ENCODE measurements around the gene PHF19.

The PHF19 gene

DNA sequence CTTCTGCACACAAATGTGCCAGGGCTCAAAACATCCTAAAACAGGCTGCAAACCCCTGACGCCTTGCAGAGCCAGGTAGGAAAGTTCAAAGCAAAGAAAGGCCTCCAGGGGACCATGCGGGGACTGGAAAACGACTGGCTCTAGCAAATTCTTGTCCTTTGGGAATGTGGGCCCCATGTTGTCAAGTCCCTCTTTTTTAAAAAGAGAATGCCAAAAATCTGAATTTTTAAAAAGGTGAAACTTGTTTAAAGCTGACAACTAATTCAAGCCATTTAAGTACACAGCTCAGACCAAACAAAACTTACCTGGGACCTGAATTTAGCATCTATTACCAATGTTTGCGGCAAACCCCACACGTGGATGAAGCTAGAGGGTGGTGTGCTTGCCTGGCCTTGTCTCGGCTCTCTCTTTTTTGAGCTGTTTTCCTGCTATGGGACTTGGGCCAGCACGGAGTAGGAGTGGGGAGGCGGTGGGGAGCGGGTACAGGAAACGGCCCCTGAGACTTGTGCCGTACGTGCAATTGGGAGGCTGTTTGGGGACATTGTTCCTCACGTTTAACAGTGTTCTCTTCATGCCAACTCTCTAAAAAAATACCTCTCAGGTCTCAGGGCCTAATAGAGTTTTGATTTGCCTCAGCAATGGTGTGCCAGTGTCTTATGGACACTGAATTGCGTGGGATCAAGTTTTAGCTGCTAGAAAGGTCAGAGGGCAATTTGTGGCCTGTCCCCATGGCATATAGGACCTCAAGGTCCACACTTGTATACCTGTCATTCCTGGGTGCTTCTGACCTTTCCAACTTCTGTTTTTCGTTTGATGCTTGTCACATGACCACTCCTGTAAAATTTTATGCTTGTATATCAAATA, 15.1 kb upstream of the PHF19 start:
- DNase-seq, result no peak

DNA sequence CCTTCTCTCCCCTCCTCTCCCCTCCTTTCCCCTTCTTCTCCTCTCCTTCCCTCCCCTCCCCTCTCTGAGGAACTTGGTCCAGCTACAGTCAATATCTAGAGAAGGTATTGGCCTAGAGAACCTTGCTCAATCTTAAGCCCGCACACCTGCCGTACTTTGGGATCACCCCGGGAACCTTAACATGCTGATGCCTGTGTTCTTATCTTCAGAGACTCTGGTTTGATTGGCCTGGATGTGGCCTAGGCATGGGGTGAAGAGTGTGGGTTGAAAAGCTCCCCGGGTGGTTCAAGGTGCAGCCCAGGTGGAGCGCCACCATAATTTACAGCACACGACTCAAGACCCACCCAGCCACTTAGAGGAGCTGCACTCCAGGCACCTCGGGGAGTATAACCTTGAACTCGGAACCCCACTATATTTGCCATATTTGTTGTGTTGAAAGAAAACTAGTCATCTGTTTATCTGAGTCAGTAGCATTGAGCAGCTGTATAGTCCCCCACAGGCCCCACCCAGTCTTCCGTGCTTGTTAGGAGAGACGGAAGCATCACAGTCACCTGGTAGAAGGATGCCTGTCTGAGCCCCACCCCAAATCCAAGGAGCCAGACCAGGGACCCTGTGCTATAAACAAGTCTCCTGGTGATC, 14.4 kb upstream of the PHF19 start:
- DNase-seq, result peak; percentile 65

DNA sequence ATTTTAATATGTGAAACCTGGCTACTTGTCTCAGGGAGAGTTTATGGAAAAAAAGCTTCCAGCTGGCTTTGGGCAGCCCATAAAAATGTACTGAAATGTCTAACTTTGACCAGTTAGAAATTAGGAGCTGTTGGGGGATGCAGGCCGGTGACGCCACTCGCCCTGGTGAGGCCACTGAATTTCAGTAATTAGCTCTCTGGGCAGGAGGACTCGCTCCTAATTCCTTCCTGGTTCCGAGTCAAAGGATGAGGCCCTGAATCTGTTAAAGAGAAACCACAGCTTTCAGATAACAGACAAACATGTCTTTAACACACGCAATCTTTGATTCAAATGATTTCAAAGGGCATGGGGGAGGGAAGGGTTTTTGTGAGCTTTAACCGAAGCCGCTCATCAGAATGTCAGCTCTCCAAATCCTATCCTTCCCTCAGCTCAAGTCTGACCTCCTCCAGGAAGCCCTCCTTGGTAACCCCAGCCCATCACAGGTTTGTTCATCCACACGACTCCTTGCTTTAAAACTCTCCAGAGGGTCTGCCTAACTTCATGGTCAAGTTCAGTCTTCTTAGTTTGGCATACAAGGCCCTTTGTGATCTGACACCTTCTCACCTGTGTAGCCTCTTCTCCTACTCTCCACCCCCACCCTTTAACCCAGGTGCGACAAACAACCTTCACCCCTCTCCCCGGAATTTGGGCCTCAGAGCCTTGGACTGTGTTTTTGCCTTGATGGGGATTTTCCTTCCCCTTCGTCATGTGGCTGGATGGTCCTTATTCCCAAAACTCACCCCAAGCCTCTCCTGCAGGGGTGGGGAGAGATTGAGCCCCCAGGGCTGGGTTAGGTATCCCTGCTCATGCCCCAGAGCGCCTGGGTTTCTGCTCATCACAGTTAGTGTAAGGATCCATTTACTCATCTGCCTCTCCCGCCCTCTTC, 13.6 kb upstream of the PHF19 start:
- no peak for DNase-seq

DNA sequence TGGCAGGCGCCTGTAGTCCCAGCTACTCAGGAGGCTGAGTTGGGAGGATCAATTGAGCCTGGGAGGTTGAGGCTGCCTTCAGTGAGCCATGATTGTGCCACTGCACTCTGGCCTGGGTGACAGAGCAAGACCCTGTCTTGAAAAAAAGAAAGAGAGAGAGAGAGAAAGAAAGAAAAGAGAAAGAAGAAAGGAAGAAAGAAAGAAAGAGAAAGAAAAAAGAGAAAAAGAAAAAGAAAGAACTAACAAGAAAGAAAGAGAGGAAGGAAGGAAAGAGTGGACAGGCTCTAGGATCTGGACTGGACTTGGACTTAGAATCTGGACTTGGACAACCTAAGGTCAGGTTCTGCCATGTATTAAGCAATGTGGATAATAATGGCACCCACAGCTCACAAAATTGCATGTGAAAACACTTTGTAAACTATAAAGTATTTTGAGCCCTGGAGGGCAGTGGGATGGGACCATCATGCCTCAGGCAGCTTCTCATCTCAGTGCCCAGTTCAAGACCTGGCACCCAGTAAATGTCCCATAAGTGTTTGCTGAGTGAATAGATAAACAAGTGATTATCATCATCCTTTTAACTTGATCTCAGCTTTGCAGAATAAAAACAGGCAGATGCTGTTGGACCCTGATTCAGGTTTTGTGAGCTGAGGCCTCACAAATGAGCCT, 12.8 kb upstream of the PHF19 start:
- DNase-seq, result no peak

DNA sequence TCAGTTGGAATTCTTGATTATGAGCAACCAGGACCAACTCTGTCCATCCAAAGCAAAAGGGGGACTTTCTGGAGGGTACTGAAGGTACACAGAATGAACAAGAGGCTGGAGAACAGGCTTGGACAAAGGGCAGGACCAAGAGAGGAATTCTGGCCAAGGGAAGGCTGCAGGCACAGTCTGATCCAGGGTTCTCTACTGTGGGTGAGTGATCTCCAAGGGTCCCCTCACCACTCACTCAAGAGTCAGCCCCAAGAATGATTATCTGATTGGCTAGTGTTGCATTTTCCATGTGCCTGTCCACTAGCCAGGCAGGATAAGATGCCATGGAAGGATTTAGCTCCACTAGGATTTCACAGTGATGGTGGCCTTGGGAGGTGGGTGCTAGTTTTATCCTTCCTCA, 11.6 kb upstream of the PHF19 start:
- no peak for DNase-seq

DNA sequence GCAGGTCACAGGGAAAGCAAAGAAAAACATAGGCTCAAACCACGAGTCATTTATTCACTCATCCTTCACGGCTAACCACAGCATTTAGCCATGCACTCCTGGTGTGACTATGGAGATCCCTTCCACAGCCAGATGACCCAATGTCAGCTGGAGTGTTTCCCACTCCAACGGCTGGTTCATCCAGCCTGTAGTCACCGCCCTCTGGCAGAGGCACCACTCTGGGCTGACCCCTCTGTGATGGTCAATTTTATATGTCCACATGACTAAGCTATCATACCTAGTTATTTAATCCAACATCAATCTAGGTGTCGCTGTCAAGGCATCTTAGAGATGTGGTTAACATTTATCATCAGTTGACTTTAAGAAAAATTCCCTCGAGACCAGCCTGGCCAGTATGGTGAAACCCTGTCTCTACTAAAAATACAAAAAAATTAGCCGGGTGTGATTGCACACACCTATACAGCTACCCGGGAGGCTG, 9.5 kb upstream of the PHF19 start:
- no peak for DNase-seq

DNA sequence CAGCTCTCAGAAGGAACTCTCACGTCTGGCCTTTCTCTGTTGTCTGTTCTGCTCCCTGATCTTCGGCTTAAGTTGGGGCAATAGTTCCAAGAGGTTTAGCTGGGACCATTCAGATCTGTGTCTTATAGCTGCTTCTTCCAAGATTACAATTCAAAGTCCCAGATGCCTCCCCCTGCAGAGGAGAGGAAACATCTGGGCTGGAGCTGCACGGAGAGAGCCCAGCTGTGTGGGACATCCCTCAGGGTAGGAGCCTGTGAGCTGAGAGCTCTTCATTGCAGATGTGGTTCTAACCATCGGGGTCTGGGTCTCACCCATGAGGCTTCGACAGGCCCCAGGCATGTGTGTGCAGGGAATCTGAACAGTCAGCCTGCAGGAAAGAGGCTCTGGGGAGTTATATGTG, 9.0 kb upstream of the PHF19 start:
- DNase-seq, result no peak

DNA sequence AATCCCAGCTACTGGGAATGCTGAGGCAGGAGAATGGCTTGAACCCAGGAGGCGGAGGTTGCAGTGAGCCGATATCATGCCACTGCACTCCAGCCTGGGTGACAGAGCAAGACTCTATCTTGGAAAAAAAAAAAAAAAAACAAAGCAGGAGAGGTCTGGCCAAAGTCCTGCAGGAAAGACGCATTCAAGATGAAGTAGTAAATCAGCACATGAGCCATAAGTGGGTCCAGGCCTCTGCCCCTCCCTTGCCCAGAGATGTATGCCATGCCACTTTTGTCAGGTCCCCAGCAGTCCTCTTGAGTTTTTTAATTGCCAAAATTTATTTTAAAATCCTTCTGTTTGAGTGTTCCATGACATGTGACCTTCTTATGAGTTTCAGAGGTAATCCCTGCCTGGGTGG, 8.5 kb upstream of the PHF19 start:
- DNase-seq, result no peak

DNA sequence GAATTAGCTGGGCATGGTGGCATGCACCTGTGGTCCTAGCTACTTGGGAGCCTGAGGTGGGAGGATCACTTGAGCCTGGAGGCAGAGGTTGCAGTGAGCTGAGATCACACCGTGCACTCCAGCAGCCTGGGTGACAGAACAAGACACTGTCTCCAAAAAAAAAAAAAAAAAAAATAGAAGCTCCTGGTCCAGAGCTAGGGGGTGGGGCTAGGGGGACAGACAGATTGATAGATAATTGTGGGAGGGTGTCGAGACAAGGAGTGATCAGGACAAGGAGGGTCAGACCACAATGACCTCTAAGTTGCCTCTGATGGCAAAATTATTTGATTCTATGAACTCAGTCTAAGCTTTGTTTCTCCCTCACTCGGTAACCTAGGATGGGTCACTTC, 6.6 kb upstream of the PHF19 start:
- no peak for DNase-seq

DNA sequence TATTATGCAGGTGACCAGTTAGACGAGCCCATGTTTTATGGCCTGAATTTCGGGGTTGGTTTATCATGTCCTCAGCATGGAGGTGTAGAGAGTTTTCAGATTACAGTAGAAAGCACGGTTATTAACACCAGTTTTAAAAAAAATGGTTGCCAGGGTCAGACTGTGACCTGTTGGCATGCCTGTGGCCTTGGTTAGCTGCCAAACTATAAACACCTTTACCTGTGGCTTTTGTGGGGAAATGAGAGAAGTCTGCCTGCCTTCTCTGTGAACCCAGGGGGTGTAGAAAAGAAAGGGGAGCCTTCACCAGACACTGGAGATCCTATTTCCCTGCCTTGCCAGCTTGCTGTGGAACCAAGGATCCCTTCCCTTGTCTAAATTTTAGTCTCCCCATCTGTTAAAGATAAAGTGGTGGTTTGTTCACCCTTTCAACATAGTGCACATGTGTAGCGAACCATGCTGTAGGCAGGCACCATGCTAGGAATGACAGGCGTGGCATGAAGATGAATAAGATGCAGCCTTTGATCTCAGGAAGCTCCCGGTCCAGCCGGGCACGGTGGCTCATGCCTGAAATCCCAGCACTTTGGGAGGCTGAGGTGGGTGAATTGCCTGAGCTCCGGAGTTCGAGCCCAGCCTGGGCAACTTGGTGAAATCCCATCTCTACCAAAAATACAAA, 6.1 kb upstream of the PHF19 start:
- DNase-seq, result no peak

DNA sequence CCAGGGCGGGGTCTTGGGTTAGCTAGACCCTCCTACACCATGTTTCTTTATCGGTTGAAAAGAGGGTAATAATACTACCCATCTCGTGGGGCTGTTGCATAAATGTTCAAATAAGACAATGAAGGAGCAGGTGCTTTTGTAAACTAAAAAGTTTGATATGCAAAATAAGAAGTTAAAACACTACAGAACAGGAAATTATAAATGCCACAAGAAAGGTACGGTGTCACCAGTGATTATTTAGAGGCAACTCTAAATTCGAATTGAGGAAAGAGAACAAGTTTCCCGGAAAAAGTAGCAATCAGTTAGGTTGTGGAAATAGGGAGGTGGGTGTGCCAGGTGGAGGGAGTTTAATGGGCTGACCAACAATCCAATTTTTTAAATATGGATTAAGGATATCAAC, 2.5 kb upstream of the PHF19 start:
- no peak for DNase-seq

DNA sequence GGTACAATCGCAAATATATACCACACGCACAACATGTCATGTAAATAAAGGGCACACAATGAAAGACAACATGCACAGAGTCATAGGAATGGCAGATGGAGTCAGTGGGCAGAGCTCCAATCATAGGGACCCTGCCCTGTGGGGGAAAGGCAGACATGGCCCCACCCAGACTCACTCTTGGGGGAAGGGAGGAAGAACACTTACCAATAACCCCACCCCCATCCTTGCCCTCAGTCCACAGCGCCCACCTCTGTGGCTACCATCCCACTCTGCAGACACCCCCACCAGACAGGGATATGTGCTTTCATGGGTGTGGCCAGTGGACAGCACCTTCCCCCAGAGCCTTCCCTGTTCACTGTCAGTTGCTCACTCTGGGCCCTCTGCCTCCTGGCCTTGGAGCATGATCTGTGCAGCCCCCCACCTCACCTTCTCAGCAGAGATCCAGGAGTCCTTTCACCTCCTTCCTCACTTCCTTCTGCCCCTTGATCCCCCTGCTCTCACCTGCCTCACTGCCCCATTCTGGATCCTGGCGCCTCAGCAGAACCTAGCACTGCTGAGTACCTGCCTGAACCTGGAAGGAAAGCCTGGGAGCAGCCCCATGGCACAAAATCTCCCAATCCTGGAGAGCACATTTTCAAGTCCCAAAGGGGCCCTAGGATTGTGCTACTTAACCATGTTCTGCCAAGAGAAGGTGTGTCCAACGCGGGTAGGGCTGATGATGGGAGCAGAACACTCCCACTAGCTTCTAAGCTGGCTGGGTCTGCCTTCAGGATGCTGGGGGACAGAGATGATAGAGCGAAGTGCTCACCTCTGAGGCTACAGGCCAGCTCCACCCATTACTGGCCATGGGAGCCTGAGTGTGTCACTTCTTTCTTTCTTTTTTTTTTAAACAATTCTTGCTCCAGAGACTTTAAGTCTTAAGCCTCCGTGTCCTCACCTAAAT, 1.5 kb upstream of the PHF19 start:
- no peak for DNase-seq

DNA sequence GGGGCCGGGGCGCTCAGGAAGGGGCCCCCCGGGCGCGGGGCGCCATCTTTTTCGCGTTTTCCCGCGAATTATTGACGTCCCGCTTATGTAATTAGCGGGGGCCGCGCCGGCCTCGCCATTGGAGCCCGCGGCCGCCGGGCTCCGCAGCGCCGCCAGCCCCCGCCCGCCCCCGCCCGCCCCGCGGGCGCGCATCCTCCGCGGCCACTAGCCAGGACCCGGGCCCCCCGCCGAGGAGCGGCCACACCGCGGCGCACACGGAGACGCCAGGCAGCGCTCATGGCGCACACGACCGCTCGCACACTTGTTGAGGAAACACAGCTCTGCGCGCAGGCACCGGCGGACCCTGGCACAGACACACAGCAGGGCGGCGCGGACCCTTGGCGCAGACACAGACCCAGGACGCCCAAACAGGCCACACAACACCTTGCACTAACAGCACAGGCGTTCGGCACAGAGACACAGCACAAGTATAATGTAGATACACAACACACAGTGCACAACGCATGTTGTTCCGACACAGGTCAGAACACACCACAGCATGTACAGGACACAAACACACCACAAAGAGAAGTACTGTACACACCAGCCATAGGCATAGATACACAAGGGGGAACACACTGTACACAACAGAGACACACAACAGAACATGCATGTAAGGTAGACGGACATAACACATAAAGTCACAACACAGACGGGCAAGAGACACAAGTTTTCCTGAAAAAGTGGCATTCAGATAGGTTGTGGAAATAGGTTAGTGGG, 467 bp upstream of the PHF19 start:
- peak; percentile 58 for DNase-seq

DNA sequence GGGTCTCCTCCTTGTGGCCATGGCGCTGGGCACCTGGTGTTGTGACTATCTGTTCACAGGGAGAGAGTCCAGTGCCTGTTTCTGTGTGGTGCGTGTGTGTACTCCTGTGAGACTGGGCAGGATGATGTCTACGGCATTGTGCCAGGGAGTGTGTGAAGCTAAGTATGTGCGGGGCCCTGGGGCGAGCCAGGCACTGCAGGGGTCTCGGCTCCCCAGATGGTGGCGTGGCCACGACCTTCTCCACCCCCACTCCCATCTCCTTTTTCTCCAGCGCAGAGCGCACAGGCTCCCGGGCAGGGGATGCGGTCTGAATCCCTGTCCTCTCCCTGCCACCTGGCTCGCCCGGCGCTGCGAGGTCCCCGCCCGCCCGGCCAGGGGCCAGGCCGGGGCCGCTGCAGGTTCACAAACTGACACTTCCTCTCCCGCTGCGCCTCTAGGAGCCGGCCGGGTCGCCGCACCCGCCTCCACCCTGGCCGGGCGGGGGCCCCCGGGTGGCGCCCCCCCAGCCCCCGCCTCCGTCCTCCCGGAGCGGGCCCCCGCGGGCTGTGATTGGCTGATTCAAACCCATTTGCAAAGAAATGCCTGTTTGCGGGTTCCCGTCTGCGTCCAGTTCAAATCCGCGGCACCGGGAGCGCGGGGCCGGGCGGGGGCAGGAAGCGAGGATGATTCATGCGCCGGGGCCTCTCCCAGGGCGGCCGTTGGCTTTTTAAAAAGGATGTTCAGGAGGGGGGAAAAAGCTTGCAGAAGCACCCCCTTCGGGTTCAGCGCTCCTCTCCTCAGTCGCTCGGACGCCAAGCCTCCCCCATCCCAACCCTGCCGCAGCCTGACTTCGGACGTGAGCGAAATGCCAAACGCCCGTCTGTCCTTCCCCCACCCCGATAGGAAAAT, 790 bp downstream of the PHF19 start:
- peak; percentile 78 for DNase-seq

DNA sequence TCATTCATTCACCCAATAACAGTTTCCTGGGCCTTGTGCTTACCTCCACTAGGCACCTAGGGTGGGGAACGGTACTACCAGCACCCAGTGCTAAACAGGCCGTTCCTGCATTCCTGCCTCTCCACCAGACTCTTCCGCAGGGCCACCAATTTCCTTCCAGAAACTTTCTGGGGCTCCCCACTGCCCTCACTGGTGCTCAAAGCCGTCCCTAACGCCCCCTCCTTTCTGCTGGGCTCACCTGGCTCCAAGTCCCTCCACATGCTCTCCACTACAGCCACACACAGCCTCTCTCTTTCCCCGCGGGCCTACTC, 1.4 kb downstream of the PHF19 start:
- DNase-seq, result no peak

DNA sequence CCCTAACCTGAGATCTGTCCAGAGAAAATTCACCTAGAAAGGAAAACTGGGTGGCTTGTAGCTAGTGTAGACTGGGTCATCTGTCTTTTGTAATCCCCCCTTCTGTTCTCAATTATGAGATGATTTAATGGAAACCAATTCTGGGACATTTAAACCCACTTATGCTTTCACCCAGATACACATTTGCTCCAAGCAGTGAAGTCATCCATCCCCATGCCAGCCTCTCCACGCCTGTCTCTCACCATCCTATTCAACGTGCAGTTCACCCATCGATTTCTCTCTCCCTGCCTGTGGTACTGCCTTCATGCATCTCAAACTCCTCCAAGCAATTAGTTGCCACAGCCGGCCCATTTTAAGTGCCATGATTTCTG, 1.8 kb downstream of the PHF19 start:
- DNase-seq, result no peak

DNA sequence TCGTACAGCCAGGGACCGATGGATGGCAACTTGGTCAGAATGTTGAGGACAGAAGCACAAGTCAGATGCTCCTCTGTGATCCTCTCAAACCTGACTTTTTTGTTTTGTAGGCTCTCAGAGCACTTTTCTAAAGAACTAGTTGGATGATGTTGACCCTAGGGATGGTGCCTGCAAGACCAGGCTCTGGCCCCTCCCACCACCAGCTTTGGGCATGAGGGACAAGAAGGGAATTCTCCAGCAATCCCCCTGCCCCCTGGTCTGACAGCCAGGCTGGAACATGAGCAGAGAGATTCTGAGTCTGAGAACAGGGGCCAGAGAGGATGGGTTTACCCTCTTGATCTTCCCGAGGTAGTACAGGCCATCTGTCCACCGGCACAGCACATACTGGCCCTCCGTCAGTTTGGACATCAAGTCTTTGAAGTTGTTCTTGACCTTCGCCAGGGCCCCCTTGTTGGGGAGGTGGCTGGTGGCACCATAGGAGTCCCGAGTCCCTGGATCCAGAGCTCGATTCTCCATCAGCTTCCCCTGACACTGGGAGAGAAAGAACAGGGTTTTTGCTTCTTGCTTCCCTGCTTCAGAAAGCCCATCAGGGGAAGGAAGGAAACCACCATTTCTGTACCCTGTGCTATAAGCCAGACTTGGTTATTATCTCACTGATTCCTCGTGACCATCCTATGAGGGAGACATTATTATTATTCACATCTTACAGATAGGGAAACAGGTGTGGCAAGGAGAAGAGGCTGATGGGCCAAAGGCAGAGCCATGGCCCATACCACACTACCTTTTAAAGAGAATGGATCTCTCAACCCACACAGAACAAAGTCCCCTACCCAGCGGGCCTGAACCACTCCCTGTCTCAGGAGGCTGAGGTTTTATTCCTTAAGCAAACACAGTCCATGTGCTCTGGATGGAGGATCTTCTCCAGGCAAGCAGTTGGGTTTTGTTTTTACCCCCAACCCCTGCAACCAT, 2.5 kb downstream of the PHF19 start:
- no peak for DNase-seq

DNA sequence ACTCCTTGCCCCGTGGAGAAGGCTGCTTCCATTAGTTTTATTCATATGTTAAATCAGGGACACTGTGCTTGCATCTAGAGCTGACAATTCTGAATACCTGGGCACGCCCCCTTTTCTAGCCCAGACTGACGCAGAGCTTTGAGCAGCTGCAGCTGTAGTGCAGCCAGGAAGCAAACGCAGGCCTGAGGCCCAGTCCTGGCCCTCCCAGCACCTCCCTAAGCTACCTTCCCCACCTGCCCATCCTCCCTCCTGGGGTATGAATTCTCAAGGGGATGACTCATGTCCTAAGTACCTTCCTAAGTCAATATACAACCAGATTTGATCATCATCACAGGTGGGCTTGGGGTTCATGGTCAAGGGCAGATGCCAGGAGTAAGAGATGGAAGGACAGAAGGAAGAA, 3.5 kb downstream of the PHF19 start:
- no peak for DNase-seq
